Prostate gland (tissue), 2 donors: Measurements from ENCODE around the gene GNAQ.

Source experiments
- CTCF ChIP-seq, 4 experiments: fragments of 200-600 bp in 2 of 4; fragments of 450-650 bp in 2 of 4; sonication (generic) in 2 of 4; IDR thresholded peaks; 1 replicate in 3 of 4; 2 replicates in 1 of 4; pipeline ENCODE4 v1.5.1; 2016 to 2019; ENCODE audit warnings: antibody characterized with exemption in 4 of 4, mild to moderate bottlenecking in 2 of 4, moderate library complexity in 2 of 4
- POLR2AphosphoS5 ChIP-seq: sonication (generic); formaldehyde crosslinking; IDR thresholded peaks from one replicate; pipeline ENCODE4 v1.6.1; 2017; ENCODE audit warnings: antibody characterized with exemption

GRCh38 chr9:78031444-78031892 lies at the start of gene GNAQ:
- TF ChIP-seq CTCF (IDR thresholded peaks at IDR 0.05) = no peak
- TF ChIP-seq POLR2AphosphoS5 = no peak
